Natural killer cell treated with Interleukin-12 subunit alpha and Interleukin-12 subunit beta and Interleukin-15 and Interleukin-18, amount 100 ng/mL, for 72 hours (primary cell): ENCODE data around the gene IL13RA2. TPM values are rescaled to one million over a fixed set of nuclear protein-coding genes. Genes with fewer than 3 reads are reported as not detected.

Source experiments
- ATAC-seq, 2 donors: fragments of 150-1000 bp; cut with Tn5 transposase in 1 of 2; sonication (Bioruptor Pico), chemical (Tn5 transposase) in 1 of 2; 2 replicates each; pipeline ENCODE4 v1.10.0; 2021
- DNase-seq: peaks from one replicate; pipeline ENCODE4 v3.0.0; 2022; ENCODE audit warnings: low spot score
- H3K27ac Mint-ChIP-seq, 2 donors: 1 replicate in 1 of 2; 2 replicates in 1 of 2; pipeline ENCODE4 v1.8.0; 2022; ENCODE audit warnings: mixed read lengths in 2 of 2, mild to moderate bottlenecking in 1 of 2, moderate library complexity in 1 of 2
- H3K27me3 Mint-ChIP-seq, 2 donors: 1 replicate in 1 of 2; 2 replicates in 1 of 2; pipeline ENCODE4 v1.8.0; 2022; ENCODE audit warnings: mixed read lengths in 2 of 2
- H3K36me3 Mint-ChIP-seq: one replicate; pipeline ENCODE4 v1.8.0; 2022; ENCODE audit warnings: mixed read lengths
- H3K4me1 Mint-ChIP-seq, 2 donors: 1 replicate in 1 of 2; 2 replicates in 1 of 2; pipeline ENCODE4 v1.8.0; 2022; ENCODE audit warnings: low read depth in 2 of 2, mixed read lengths in 2 of 2, mild to moderate bottlenecking in 1 of 2
- H3K4me3 Mint-ChIP-seq: one replicate; pipeline ENCODE4 v1.8.0; 2022; ENCODE audit warnings: mixed read lengths
- H3K9me3 Mint-ChIP-seq: 2 replicates; pipeline ENCODE4 v1.8.0; 2022; ENCODE audit warnings: mixed read lengths
- total RNA-seq, 2 donors: library from RNA; stranded (reverse); gene quantifications; one replicate each; pipeline ENCODE4 v1.2.3, GENCODE V29; 2022

Gene IL13RA2
- total RNA-seq, 2 donors from 2014 or later: not detected

- H3K4me3 Mint-ChIP-seq: no peak overlapping the region
- no peak overlapping the region for H3K27ac Mint-ChIP-seq
- DNase-seq: no peak
- no peaks in the 10 kb centered on the region for H3K4me1 Mint-ChIP-seq
- H3K27me3 Mint-ChIP-seq: peaks cover 0 to 10% of the 10 kb centered on the region in 2 donors
- no peaks in the 10 kb centered on the region for H3K36me3 Mint-ChIP-seq
- H3K9me3 Mint-ChIP-seq: no peaks in the 10 kb centered on the region
- ATAC-seq: no peak
Observed at GRCh38 chrX:114962209-114962608, 55.2 kb downstream of the IL13RA2 start.

- DNase-seq: no peak
- Mint-ChIP-seq H3K27ac (no peak overlapping the region), H3K36me3 (no peaks in the 10 kb centered on the region), H3K4me3 (no peak overlapping the region), H3K27me3 (peaks cover 0 to 2% of the 10 kb centered on the region in 2 donors), H3K9me3 (no peaks in the 10 kb centered on the region), H3K4me1 (no peaks in the 10 kb centered on the region)
- ATAC-seq: no peak
Observed at GRCh38 chrX:114959729-114960128, 57.7 kb downstream of the IL13RA2 start.

Other genes with a start within 250 kb of the IL13RA2 start
- not detected for gene RBMXL3, start 171.8 kb upstream of the IL13RA2 start, total RNA-seq
- not detected for gene LRCH2, start 216.5 kb upstream of the IL13RA2 start, total RNA-seq